ENCODE data around the gene IFIT1.

- no peak for TF ChIP-seq CTCF (IDR thresholded peaks at IDR 0.05)
- no peak for TF ChIP-seq POLR2A (IDR thresholded peaks at IDR 0.05)
Measured at GRCh38 chr10:89371987-89372386, 20.4 kb upstream of the IFIT1 start.

Data from Peyer's patch (tissue), 4 donors.